Measurements from ENCODE around the gene HMGB3. TPM values are rescaled to one million over a fixed set of nuclear protein-coding genes. Genes with fewer than 3 reads are reported as not detected.
A peak's percentile ranks its signal among the peaks of the same experiment; 100 is the strongest.

The HMGB3 gene
- 10 to 100 TPM; 14.9 to 25.5 TPM for polyA plus RNA-seq

GRCh38 chrX:150982788-150983520 lies at the start of gene HMGB3:
HMGB3 (plus strand) TSS chrX:150983335; CDS start chrX:150985600, 2,265 bp downstream.
- WGBS, 2 donors = 1 to 42% methylated on average over 59 to 82 of the region's 90 CpGs
- H3K36me3 ChIP-seq (ENCODE audit: control insufficient read depth in 2 of 2, insufficient read depth in 2 of 2, low read length in 1 of 2) = no peaks in the 10 kb centered on the region
- H3K4me3 ChIP-seq (ENCODE audit: low read depth in 1 of 2, low read length in 2 of 2) = peak within 1 kb of the TSS; percentile 62 to 79
- no peaks in the 10 kb centered on the region for H3K27me3 ChIP-seq (ENCODE audit: control insufficient read depth in 1 of 2, insufficient read depth in 2 of 2, low read length in 2 of 2)
- peaks cover 0 to 5% of the 10 kb centered on the region in 2 donors for H3K9me3 ChIP-seq (ENCODE audit: control insufficient read depth in 2 of 2, insufficient read depth in 1 of 2, low read depth in 1 of 2, low read length in 1 of 2)
- H3K27ac ChIP-seq (ENCODE audit: low read depth in 2 of 2, low read length in 1 of 2) = peak within 1 kb of the TSS; percentile 54 to 64
- H3K4me1 ChIP-seq (ENCODE audit: control insufficient read depth in 2 of 2, insufficient read depth in 2 of 2, low read length in 1 of 2) = peaks cover 0 to 5% of the 10 kb centered on the region in 2 donors

DNA sequence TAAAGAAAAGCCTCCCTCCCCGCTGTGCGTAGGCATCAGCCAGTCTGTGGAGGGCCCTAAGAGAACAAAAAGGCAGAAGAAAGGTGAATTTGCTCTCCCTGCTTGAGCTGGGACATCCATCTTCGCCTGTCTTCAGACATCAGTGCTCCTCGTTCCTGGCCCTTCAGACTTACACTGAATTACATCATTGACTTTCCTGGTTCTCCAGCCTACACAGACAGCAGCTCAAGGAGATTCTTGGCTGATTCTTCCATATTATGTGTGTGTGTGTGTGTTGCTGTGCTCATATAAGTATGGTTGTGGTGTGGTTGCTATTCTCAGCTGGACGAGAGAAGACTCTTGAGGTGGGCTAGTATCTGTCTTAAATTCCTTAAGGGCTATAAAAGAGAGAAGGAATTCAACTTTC lies 49.2 kb upstream of the HMGB3 start:
- Histone ChIP-seq H3K9me3 (ENCODE audit: control insufficient read depth in 2 of 2, insufficient read depth in 1 of 2, low read depth in 1 of 2, low read length in 1 of 2) (no peaks in the 10 kb centered on the region), H3K27ac (ENCODE audit: low read depth in 2 of 2, low read length in 1 of 2) (no peak overlapping the region), H3K4me1 (ENCODE audit: control insufficient read depth in 2 of 2, insufficient read depth in 2 of 2, low read length in 1 of 2) (no peaks in the 10 kb centered on the region), H3K36me3 (ENCODE audit: control insufficient read depth in 2 of 2, insufficient read depth in 2 of 2, low read length in 1 of 2) (no peaks in the 10 kb centered on the region), H3K4me3 (ENCODE audit: low read depth in 1 of 2, low read length in 2 of 2) (no peak overlapping the region), H3K27me3 (ENCODE audit: control insufficient read depth in 1 of 2, insufficient read depth in 2 of 2, low read length in 2 of 2) (no peaks in the 10 kb centered on the region)
- 69 to 78% methylated on average over 5 of the region's 5 CpGs for WGBS, 2 donors

DNA sequence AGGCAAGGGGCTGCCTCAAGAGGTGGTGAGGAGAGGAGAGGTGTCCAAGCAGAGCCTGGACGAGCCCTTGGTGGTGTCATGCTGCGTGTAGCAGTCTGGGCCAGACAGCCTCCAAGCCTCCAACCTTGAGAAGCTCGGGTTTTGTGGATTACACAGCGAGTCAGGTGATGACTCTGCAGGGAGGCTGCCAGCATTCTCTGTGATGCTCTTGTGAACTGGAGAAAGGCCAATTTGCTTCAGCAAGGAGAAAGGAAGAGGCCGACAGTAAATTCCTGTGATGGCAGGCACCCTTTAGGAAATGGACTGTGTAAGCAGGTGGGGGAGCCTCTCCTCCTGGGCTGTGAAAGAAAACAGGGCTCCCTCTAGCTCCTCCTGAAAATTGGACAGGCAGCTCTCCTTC lies 48.7 kb upstream of the HMGB3 start:
- Histone ChIP-seq H3K4me3 (ENCODE audit: low read depth in 1 of 2, low read length in 2 of 2) (no peak overlapping the region), H3K4me1 (ENCODE audit: control insufficient read depth in 2 of 2, insufficient read depth in 2 of 2, low read length in 1 of 2) (no peaks in the 10 kb centered on the region), H3K36me3 (ENCODE audit: control insufficient read depth in 2 of 2, insufficient read depth in 2 of 2, low read length in 1 of 2) (no peaks in the 10 kb centered on the region), H3K27ac (ENCODE audit: low read depth in 2 of 2, low read length in 1 of 2) (no peak overlapping the region), H3K9me3 (ENCODE audit: control insufficient read depth in 2 of 2, insufficient read depth in 1 of 2, low read depth in 1 of 2, low read length in 1 of 2) (no peaks in the 10 kb centered on the region), H3K27me3 (ENCODE audit: control insufficient read depth in 1 of 2, insufficient read depth in 2 of 2, low read length in 2 of 2) (no peaks in the 10 kb centered on the region)
- 17 to 43% methylated on average over 5 of the region's 5 CpGs for WGBS, 2 donors

DNA sequence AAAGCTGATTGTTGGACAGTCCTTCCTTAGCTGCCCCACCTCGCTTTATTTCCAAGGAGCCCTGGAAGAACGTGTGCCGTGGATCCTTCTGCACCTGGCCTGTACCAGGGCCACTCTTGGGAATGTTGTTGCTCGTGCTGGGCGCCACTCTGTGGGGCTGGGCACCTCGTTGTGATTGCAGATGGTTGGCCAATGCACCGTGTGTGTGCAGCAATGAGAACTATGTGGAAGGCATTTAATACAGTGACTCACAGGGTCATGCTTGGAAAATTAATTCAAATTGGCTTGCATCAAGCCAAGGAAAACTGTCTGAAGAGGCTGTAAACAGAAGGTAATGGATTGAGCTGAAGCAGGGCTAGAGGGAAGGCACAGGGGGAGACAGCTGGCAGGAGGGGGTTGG lies 47.7 kb upstream of the HMGB3 start:
- no peak overlapping the region for H3K27ac ChIP-seq (ENCODE audit: low read depth in 2 of 2, low read length in 1 of 2)

GRCh38 chrX:150936556-150936955 lies 46.6 kb upstream of the HMGB3 start:
- WGBS, 2 donors = 58 to 68% methylated on average over 6 of the region's 6 CpGs
- no peaks in the 10 kb centered on the region for H3K27me3 ChIP-seq (ENCODE audit: control insufficient read depth in 1 of 2, insufficient read depth in 2 of 2, low read length in 2 of 2)
- no peaks in the 10 kb centered on the region for H3K36me3 ChIP-seq (ENCODE audit: control insufficient read depth in 2 of 2, insufficient read depth in 2 of 2, low read length in 1 of 2)
- no peaks in the 10 kb centered on the region for H3K4me1 ChIP-seq (ENCODE audit: control insufficient read depth in 2 of 2, insufficient read depth in 2 of 2, low read length in 1 of 2)
- H3K4me3 ChIP-seq (ENCODE audit: low read depth in 1 of 2, low read length in 2 of 2) = no peak overlapping the region
- H3K9me3 ChIP-seq (ENCODE audit: control insufficient read depth in 2 of 2, insufficient read depth in 1 of 2, low read depth in 1 of 2, low read length in 1 of 2) = no peaks in the 10 kb centered on the region
- H3K27ac ChIP-seq (ENCODE audit: low read depth in 2 of 2, low read length in 1 of 2) = no peak overlapping the region

More for the DNA sequence above, 47.7 kb upstream of the HMGB3 start:
- Histone ChIP-seq H3K36me3 (ENCODE audit: control insufficient read depth in 2 of 2, insufficient read depth in 2 of 2, low read length in 1 of 2) (no peaks in the 10 kb centered on the region), H3K27me3 (ENCODE audit: control insufficient read depth in 1 of 2, insufficient read depth in 2 of 2, low read length in 2 of 2) (no peaks in the 10 kb centered on the region), H3K9me3 (ENCODE audit: control insufficient read depth in 2 of 2, insufficient read depth in 1 of 2, low read depth in 1 of 2, low read length in 1 of 2) (no peaks in the 10 kb centered on the region), H3K4me1 (ENCODE audit: control insufficient read depth in 2 of 2, insufficient read depth in 2 of 2, low read length in 1 of 2) (no peaks in the 10 kb centered on the region), H3K4me3 (ENCODE audit: low read depth in 1 of 2, low read length in 2 of 2) (no peak overlapping the region)
- 61 to 66% methylated on average over 7 of the region's 7 CpGs for WGBS, 2 donors

- H3K36me3 ChIP-seq (ENCODE audit: control insufficient read depth in 2 of 2, insufficient read depth in 2 of 2, low read length in 1 of 2) = no peaks in the 10 kb centered on the region
- no peak overlapping the region for H3K4me3 ChIP-seq (ENCODE audit: low read depth in 1 of 2, low read length in 2 of 2)
- H3K9me3 ChIP-seq (ENCODE audit: control insufficient read depth in 2 of 2, insufficient read depth in 1 of 2, low read depth in 1 of 2, low read length in 1 of 2) = no peaks in the 10 kb centered on the region
- WGBS, 2 donors = 67 to 71% methylated on average over 9 of the region's 9 CpGs
- H3K27ac ChIP-seq (ENCODE audit: low read depth in 2 of 2, low read length in 1 of 2) = no peak overlapping the region
- no peaks in the 10 kb centered on the region for H3K4me1 ChIP-seq (ENCODE audit: control insufficient read depth in 2 of 2, insufficient read depth in 2 of 2, low read length in 1 of 2)
- H3K27me3 ChIP-seq (ENCODE audit: control insufficient read depth in 1 of 2, insufficient read depth in 2 of 2, low read length in 2 of 2) = no peaks in the 10 kb centered on the region
Observed at GRCh38 chrX:150940844-150941495, 42.2 kb upstream of the HMGB3 start.

GRCh38 chrX:150941580-150941979 lies 41.6 kb upstream of the HMGB3 start:
- WGBS, 2 donors = 40 to 41% methylated on average over 2 of the region's 2 CpGs
- H3K4me3 ChIP-seq (ENCODE audit: low read depth in 1 of 2, low read length in 2 of 2) = no peak overlapping the region
- H3K4me1 ChIP-seq (ENCODE audit: control insufficient read depth in 2 of 2, insufficient read depth in 2 of 2, low read length in 1 of 2) = no peaks in the 10 kb centered on the region
- H3K36me3 ChIP-seq (ENCODE audit: control insufficient read depth in 2 of 2, insufficient read depth in 2 of 2, low read length in 1 of 2) = no peaks in the 10 kb centered on the region
- H3K27me3 ChIP-seq (ENCODE audit: control insufficient read depth in 1 of 2, insufficient read depth in 2 of 2, low read length in 2 of 2) = no peaks in the 10 kb centered on the region
- H3K27ac ChIP-seq (ENCODE audit: low read depth in 2 of 2, low read length in 1 of 2) = no peak overlapping the region
- no peaks in the 10 kb centered on the region for H3K9me3 ChIP-seq (ENCODE audit: control insufficient read depth in 2 of 2, insufficient read depth in 1 of 2, low read depth in 1 of 2, low read length in 1 of 2)

- Histone ChIP-seq H3K4me1 (ENCODE audit: control insufficient read depth in 2 of 2, insufficient read depth in 2 of 2, low read length in 1 of 2) (no peaks in the 10 kb centered on the region), H3K4me3 (ENCODE audit: low read depth in 1 of 2, low read length in 2 of 2) (no peak overlapping the region), H3K27me3 (ENCODE audit: control insufficient read depth in 1 of 2, insufficient read depth in 2 of 2, low read length in 2 of 2) (no peaks in the 10 kb centered on the region), H3K36me3 (ENCODE audit: control insufficient read depth in 2 of 2, insufficient read depth in 2 of 2, low read length in 1 of 2) (no peaks in the 10 kb centered on the region), H3K9me3 (ENCODE audit: control insufficient read depth in 2 of 2, insufficient read depth in 1 of 2, low read depth in 1 of 2, low read length in 1 of 2) (no peaks in the 10 kb centered on the region), H3K27ac (ENCODE audit: low read depth in 2 of 2, low read length in 1 of 2) (no peak overlapping the region)
- WGBS, 2 donors = 63 to 73% methylated on average over 9 of the region's 9 CpGs
Observed at GRCh38 chrX:150942942-150943594, 40.1 kb upstream of the HMGB3 start.

- H3K4me1 ChIP-seq (ENCODE audit: control insufficient read depth in 2 of 2, insufficient read depth in 2 of 2, low read length in 1 of 2) = no peaks in the 10 kb centered on the region
- 58 to 73% methylated on average over 3 of the region's 3 CpGs for WGBS, 2 donors
Observed at GRCh38 chrX:150944233-150944632, 38.9 kb upstream of the HMGB3 start.

More at GRCh38 chrX:150944233-150944632, 38.9 kb upstream of the HMGB3 start:
- H3K9me3 ChIP-seq (ENCODE audit: control insufficient read depth in 2 of 2, insufficient read depth in 1 of 2, low read depth in 1 of 2, low read length in 1 of 2) = no peaks in the 10 kb centered on the region
- no peaks in the 10 kb centered on the region for H3K36me3 ChIP-seq (ENCODE audit: control insufficient read depth in 2 of 2, insufficient read depth in 2 of 2, low read length in 1 of 2)
- H3K27ac ChIP-seq (ENCODE audit: low read depth in 2 of 2, low read length in 1 of 2) = no peak overlapping the region
- no peak overlapping the region for H3K4me3 ChIP-seq (ENCODE audit: low read depth in 1 of 2, low read length in 2 of 2)
- H3K27me3 ChIP-seq (ENCODE audit: control insufficient read depth in 1 of 2, insufficient read depth in 2 of 2, low read length in 2 of 2) = no peaks in the 10 kb centered on the region

Data from esophagus (tissue), 2 donors.